Left lung (tissue), 10 donors: ENCODE results near the gene FERMT3. TPM values are rescaled to one million over a fixed set of nuclear protein-coding genes. Genes with fewer than 3 reads are reported as not detected.
"Not testable (repeated sequence)": the region's sequence is repeated elsewhere in the genome, so short reads cannot be mapped to it uniquely, and the experiment has no call there.

Experiments
- ATAC-seq: fragments of 200-7000 bp; cut with Tn5 transposase; one replicate; pipeline ENCODE4 v1.9.1; 2020; ENCODE audit warnings: moderate library complexity
- DNase-seq, 4 donors: peaks; one replicate each; pipeline ENCODE4 v3.0.0-alpha.2; 2013 to 2020
- H3K27ac ChIP-seq, 2 donors: fragments of 200-600 bp; sonication (generic) in 1 of 2; one replicate each; pipeline versions ENCODE4 v1.5.0 to v1.8.0; 2020 to 2021
- H3K27me3 ChIP-seq, 2 donors: fragments of 200-600 bp; sonication (generic) in 1 of 2; one replicate each; pipeline versions ENCODE4 v1.5.0 to v1.8.0; 2020 to 2021
- H3K36me3 ChIP-seq, 2 donors: fragments of 200-600 bp; sonication (generic) in 1 of 2; one replicate each; pipeline versions ENCODE4 v1.5.0 to v1.8.0; 2020 to 2021
- H3K4me1 ChIP-seq, 2 donors: fragments of 200-600 bp; one replicate each; pipeline ENCODE4 v1.8.0; 2021
- H3K4me3 ChIP-seq, 2 donors: fragments of 200-600 bp; sonication (generic) in 1 of 2; one replicate each; pipeline versions ENCODE4 v1.5.0 to v1.8.0; 2020 to 2021; ENCODE audit warnings: mild to moderate bottlenecking in 1 of 2
- H3K9me3 ChIP-seq, 2 donors: fragments of 200-600 bp; sonication (generic) in 1 of 2; one replicate each; pipeline versions ENCODE4 v1.5.0 to v1.8.0; 2020 to 2021
- CTCF ChIP-seq, 2 donors: fragments of 200-600 bp; sonication (generic) in 1 of 2; IDR thresholded peaks; one replicate each; pipeline versions ENCODE4 v1.5.0 to v1.8.0; 2021; ENCODE audit warnings: antibody characterized with exemption in 2 of 2
- intact Hi-C, 2 donors: fragments of 100-400 bp; cut with DNase I; formaldehyde crosslinking; loops; one replicate each; pipeline versions ENCODE4 v1.11.2 to v1.14.2; 2022
- polyA plus RNA-seq, 6 donors: library from polyadenylated mRNA; unstranded; fragments of 120-200 nt; gene quantifications; one replicate each; pipeline ENCODE4 v1.2.1, GENCODE V29; 2013; ENCODE audit not compliant: insufficient read length in 6 of 6
- total RNA-seq, 2 donors: library from RNA; stranded (reverse); fragmentation: NEBNext Ultra II Directional; extraction: Animal tissue kit (Norgen Biotek cat#: 25700); gene quantifications; one replicate each; pipeline ENCODE4 v1.2.1, GENCODE V29; 2021
- donor health status: DM: no; HTN: yes; CAD: no.
- donor health status: DM: no; HTN: no; CAD: no.

FERMT3 gene
- total and polyA plus RNA-seq, 8 donors = 9.1 to 100 (median 10.8) TPM

DNA sequence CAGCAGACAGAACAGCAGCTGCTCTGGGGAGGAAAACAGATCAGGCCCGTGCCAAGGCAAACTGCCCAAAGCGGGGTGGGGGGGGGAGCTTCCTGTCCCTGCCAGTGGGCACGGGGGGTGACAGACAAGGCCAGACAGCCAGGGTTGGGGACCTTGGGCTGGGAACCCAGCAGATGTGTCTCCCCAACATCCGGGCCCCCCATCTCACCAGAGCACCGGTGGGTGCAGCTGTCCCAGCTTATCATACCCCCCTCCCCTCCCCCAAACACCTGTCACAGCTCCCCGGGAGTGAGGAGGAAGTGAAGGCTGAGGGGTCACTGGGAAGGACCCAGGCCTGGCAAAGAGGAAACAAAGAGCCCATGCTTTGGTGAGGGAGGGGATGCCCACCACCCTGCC lies 38.9 kb downstream of the FERMT3 start:
- H3K4me3 ChIP-seq = peak overlapping the region; percentile 72 to 77
- H3K27ac ChIP-seq = peak overlapping the region; percentile 68 to 71
- intact Hi-C loops = no loop called here
- H3K4me1 ChIP-seq = peaks cover 14 to 58% of the 10 kb centered on the region in 2 donors
- no peak for TF ChIP-seq CTCF (IDR thresholded peaks at IDR 0.05)
- DNase-seq (peak in 1 of 4 donors; percentile 80), ATAC-seq (no peak)
- no peaks in the 10 kb centered on the region for H3K9me3 ChIP-seq
- H3K36me3 ChIP-seq = peaks cover 0 to 20% of the 10 kb centered on the region in 2 donors
- no peaks in the 10 kb centered on the region for H3K27me3 ChIP-seq

DNA sequence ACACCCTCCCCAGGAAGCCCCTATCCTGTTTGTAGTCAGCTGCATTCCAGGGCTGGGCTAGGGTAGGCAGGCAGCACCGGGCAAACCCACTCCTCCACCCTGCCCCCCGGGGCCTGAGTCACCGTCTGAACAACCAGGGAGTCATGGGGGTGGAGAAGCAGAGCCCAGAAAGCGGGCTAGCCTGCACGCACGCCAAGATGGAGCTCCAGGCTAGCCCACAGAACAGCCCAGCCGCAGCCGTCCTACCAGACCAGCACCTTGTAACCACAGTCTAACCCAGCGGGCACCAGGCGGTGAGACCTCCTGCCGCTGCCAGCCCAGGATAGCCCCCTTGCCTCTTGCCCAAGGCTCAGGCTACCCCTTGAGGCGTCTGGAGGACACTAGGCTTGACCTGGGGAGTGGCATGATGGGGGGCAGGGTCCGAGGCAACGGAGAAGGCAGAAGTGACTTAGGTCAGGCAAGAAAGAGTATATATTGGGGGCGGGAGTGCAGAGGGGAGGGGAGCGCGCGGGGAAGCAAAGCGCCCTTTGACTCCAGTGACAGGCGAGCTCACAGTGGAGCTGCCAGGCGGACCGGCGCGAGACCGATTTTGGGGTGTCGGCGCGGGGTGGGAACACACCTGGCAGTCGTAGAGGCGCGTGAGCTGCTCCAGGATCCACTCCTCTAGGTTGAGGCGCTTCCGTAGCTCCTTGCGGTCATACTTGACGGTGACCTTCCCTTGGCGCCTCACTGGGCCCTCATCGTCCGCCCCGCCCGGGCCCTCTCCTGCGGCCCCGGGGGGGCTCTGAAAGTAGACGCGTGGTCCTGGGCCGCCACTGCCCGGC lies 39.5 kb downstream of the FERMT3 start:
- intact Hi-C loops = no loop called here
- peaks cover 18 to 62% of the 10 kb centered on the region in 2 donors for H3K4me1 ChIP-seq
- peak overlapping the region; percentile 72 to 77 for H3K4me3 ChIP-seq
- TF ChIP-seq CTCF (IDR thresholded peaks at IDR 0.05) = no peak
- ATAC-seq = peak; percentile 3
- no peaks in the 10 kb centered on the region for H3K9me3 ChIP-seq
- peak overlapping the region; percentile 68 to 71 for H3K27ac ChIP-seq
- H3K36me3 ChIP-seq = peaks cover 0 to 20% of the 10 kb centered on the region in 2 donors
- peak in 3 of 4 donors; percentile 51 to 89 (median 83) for DNase-seq
- H3K27me3 ChIP-seq = no peaks in the 10 kb centered on the region

DNA sequence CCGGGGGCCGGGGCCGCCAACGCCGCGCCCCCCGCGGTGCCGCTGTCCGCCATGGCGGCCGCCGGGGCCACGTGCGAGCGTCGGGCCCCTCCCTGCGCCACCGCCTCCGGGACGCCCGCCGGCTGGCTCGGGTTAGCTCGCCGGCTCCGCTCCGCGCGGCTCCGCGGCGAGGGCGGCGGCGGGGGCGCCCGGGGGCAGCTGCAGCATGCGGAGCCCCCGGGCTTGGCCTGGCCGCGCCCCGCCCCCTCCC lies 40.0 kb downstream of the FERMT3 start:
- intact Hi-C loops, ATAC-seq, H3K9me3 ChIP-seq, DNase-seq, H3K27me3 ChIP-seq: not testable (repeated sequence)
- Histone ChIP-seq H3K27ac (peak overlapping the region in 1 of 2 donors; percentile 71), H3K4me3 (peak overlapping the region; percentile 72 to 77), H3K36me3 (peaks cover 0 to 20% of the 10 kb centered on the region in 2 donors), H3K4me1 (peaks cover 18 to 64% of the 10 kb centered on the region in 2 donors)

DNA sequence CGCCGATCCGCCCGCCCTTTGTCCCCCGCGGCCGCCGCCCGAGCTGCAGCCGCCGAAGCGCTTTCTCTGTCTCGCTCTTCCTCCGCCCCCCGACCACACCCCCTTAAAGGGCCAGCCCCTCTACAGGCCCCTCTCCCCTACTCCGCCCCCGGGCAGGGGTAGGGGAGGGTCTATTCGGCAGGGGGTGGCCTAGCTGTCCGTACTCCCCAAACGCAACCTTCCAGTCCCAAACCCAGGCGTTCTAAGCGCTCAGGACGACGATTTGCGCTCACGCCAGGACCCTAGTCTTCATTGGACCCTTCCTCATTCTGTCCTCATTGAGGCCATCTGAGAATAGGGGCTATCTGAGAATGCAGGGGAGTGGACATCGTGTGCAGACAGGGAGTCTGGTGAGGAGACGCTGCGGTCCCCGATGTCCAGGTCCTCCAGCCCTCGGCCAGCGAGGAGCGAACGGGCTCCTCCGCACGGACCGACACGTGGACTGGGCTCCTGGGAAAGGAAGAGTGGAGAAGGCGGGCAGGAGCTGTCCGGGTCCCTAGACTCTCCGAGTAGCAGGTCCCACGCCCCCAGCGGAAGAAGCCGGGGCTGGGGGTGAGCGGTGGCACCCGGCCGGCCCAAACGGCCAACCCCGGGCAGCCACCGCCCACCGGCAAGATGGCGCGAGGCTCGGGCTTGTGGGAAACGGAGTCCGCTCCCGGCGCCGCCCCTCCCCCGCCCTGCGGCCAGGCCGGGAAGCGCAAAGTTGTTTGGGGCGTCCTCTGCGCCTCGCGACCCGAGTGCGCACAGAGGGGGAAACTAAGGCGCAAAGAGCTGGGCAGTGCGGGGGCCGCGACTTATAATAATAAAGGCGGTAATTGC lies 40.6 kb downstream of the FERMT3 start, which contains the start of gene PPP1R14B:
Gene PPP1R14B (minus strand): TSS at position 73 of the 858 bp plus-strand sequence. CDS start 270 bp downstream, outside the sequence.
- peak; percentile 77 to 96 (median 90) for DNase-seq
- H3K4me1 ChIP-seq = peaks cover 18 to 64% of the 10 kb centered on the region in 2 donors
- no peak for TF ChIP-seq CTCF (IDR thresholded peaks at IDR 0.05)
- ATAC-seq = peak; percentile 78
- peak within 1 kb of the TSS; percentile 84 to 90 for H3K27ac ChIP-seq
- H3K36me3 ChIP-seq = peaks cover 0 to 20% of the 10 kb centered on the region in 2 donors
- H3K9me3 ChIP-seq = no peaks in the 10 kb centered on the region
- H3K4me3 ChIP-seq = peak within 1 kb of the TSS; percentile 72 to 77
- H3K27me3 ChIP-seq = no peaks in the 10 kb centered on the region
- intact Hi-C loops = no loop called here

- Histone ChIP-seq H3K4me1 (peaks cover 16 to 64% of the 10 kb centered on the region in 2 donors), H3K36me3 (peaks cover 0 to 15% of the 10 kb centered on the region in 2 donors), H3K4me3 (peak overlapping the region; percentile 56 to 77), H3K9me3 (no peaks in the 10 kb centered on the region), H3K27me3 (no peaks in the 10 kb centered on the region), H3K27ac (peak overlapping the region; percentile 84 to 90)
- TF ChIP-seq CTCF (IDR thresholded peaks at IDR 0.05) = no peak
- peak; percentile 0 for ATAC-seq
- DNase-seq = no peak
- intact Hi-C loops = no loop called here
Observed at GRCh38 chr11:64247729-64248531, 41.4 kb downstream of the FERMT3 start.
